NK-92 treated with Interleukin-12 subunit alpha and Interleukin-12 subunit beta, amount 100 ng/mL, for 24 hours (cell line): Measurements from ENCODE around the gene CACNA1E.

Experiments used
- DNase-seq: peaks from one replicate; lab custom pipeline; 2025; lab: John Stamatoyannopoulos, UW

CACNA1E gene

DNA sequence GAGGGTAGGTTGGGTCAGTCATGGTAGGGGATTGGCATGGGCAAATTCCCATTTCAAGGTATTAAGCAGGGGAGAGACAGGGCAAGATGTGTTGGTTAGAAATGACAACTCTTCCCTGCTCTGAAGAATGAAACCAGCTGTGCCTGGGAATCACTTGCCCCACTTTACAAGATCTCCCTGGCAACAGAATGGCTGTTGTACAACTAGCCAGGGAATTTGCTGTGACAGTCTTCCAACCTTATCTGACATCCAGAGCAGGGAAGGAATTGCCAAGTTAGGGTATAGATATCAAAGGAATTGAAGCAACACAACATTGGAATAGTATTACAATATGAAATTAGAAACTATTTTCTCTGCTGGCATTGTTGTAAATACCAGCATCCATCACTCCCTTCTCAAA, 154.7 kb downstream of the CACNA1E start:
- DNase-seq: no peak

GRCh38 chr1:181640956-181641355, 157.6 kb downstream of the CACNA1E start:
- no peak for DNase-seq

DNA sequence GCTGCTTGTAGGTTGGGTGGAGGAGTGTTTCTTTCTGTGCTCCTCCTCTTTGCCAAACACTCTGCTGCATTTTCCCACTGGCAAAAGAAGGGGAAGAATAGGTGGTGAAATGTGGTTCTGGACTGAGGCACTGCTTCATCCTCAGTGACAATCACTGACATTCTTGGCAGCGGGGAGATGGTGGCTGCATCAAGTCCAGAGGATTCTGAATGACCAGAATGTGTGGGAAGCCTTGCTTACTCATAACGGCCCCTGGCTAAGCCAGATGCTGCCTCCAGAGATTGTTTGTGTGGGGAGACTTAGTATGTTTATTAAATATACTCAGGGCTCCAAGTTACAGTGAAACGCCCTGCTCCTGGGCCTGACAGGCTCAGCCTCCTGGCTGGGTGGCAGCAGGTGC, 160.3 kb downstream of the CACNA1E start:
- DNase-seq: no peak

GRCh38 chr1:181645171-181645570, 161.9 kb downstream of the CACNA1E start:
- DNase-seq: no peak

DNA sequence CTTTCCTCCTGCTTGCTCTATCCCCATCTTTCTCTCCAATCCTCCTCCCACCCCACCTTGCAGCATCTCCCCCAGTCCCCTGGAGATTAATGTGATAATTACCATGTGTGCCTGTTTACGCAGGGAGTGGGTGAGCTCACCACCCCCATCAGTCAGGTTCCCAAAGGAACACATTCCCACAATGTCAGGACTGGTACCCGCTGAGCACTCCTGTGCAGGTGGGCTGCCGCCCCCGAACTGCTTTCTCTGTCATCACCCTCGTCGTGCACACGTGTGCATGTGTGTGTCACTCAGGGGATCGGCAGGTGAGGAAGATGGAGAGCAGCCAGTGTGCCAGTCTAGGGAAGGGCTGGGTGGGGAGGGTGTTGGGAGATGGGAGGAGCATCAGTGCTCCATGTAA, 163.4 kb downstream of the CACNA1E start:
- no peak for DNase-seq

DNA sequence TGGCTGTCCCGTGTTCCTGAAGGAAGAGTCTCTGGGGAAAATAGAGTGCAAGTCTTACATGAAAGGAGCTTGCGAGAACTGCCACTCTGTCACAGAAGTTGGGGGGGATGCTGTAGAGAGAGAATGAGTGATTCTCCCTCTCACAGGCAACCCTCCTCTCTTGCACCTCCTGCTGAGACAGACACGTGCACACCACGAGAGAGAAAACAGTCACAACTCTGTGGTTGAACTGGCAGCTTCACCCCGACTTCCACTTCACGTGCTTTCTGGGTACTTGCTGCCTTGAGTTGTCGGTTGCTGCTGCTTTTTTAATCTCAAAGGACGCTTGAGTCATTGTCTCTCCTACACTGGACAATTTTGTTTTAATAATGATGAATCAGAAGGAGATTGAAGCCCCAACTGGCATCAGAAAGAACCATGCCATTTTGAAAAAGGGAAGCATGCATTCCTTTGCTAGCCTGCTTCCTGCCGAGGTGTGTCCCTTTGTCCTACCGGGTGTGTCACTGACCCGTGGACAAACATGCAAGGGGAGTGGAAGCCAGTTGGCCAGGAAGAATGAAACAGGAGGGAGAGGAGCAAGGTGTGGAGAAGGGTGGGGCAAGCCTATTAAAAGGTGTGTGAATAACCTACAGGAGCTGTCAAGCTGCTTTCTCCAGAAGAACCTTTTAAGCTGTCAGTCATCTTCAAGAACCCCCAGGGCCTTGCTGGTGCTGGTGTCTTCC, 164.2 kb downstream of the CACNA1E start:
- no peak for DNase-seq

DNA sequence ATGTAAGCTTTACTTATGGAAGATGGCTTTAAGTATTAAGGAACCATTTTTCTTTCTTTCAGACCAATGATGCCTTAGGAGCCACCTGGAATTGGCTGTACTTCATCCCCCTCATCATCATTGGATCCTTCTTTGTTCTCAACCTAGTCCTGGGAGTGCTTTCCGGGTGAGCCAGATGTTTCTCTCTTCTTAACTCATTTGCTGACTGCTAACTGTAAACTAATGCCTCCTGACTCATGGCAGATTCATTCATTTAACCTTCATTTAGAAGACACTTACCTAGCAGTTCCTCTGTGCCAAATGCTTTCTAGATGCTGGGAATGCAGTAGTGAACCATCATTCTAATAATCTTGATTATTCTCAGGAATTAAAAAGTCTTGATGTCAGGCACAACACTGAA, 168.0 kb downstream of the CACNA1E start:
- no peak for DNase-seq

- DNase-seq: no peak
Measured at GRCh38 chr1:181655756-181656155, 172.4 kb downstream of the CACNA1E start.

- no peak for DNase-seq
Measured at GRCh38 chr1:181656491-181656890, 173.2 kb downstream of the CACNA1E start.

GRCh38 chr1:181658581-181658980, 175.3 kb downstream of the CACNA1E start:
- no peak for DNase-seq

DNA sequence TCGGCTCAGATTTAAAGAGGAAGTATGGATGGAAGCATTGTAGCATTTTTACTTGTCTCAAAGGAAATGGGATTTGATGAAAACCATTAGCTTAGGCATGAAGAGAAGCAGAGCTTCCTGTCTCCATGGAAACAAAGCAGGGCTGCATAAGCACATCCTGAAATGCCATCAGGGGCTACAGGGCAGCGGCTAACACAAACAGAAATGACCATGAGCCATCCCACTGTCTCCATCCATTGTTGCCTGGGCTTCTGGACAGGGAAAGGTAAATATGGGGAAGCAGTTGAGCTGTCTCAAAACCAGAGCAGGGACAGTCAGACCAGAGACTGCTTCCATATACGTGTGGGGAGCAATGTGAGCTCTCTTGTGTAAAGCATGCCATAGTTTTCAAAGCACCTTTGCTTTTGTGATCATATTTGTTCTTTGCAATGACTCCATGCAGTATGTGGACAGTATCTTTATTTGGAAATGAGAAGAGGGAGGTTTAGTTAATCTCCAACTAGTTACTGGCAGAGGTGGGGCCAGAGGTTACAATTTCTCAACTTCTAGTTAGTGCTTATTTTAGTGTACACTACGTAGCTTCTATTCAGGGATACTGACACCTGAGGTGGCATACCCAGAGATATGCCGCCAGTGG, 176.1 kb downstream of the CACNA1E start:
- no peak for DNase-seq

GRCh38 chr1:181660621-181661020, 177.3 kb downstream of the CACNA1E start:
- DNase-seq: no peak

- DNase-seq: no peak
Measured at GRCh38 chr1:181661569-181661968, 178.3 kb downstream of the CACNA1E start.

DNA sequence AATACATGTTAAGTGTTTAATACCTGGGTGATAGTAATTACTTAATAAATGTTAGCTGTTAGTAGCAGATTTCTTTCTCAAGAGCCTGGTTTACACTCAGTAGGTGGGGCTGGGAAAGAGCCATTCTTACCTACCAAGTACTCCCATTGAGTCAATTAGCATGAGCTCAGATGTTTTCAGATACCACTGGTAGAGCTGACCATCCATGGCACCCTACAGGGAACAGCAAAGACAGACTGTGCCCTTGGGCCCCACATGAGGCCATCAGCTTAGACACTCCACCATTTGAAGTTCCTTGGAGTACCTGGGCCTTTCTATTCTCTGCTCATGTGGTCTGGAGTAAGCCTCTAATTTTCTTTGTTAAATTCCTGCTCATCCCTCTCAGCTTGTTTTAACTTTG, 179.3 kb downstream of the CACNA1E start:
- no peak for DNase-seq

- no peak for DNase-seq
Measured at GRCh38 chr1:181664543-181664942, 181.2 kb downstream of the CACNA1E start.

- DNase-seq: no peak
Measured at GRCh38 chr1:181669246-181669645, 185.9 kb downstream of the CACNA1E start.

DNA sequence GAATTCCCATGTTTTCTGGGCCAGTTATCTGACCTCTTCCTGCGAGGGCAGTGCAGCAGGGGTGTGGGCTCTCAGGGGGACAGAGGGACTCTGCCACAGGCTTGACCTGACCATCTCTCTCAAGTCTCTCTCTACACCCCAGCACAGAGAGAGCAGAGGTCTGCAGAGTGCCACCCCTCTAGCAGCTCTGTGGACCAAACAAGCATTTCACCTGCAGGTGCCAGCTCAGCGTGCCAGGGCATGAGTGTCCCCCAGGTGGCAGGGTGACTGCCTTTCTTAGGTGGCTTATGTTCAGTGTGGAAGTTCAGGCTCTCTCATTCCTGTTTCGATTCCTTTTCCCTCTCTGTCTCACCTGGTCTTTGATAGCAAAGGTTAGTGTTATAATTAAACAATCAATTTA, 191.3 kb downstream of the CACNA1E start:
- no peak for DNase-seq

DNA sequence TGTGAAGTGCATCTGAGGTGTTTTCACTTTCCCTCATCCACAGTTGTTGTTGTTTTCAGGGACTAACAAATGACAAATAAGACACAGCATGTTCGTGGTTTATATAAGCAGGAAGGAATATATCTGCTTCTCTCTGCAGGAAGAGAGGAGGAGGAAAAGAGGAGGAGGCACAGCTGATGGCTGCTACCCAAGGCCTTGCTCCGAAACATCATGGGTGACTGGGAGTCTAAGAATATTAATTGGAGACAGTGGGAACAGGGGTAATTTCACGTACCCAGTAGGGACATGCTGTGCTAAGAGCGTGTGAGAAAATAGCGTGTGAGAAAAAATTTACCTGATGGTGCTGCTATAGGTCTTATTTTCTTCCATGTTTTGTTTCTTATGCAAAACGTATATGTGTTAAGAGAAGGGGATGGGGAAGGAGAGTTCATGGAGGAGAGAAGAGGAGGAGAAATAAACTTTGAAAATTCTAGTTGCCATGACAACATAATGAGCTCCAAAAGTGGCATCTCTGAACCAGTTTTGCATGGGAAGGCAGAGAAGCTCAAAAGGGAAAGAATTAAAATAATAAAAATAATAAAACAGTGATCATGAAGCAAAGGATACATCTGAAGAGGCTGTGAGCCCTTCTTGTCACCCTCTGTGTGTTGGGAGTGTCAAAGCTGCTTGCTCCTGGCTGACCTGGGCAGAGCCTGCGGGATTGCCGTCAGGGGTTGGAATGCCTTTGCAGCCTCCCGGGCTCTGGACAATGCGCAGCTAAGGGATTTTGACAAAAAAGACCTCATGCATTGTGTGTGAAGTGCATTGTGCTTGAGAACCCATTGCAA, 192.0 kb downstream of the CACNA1E start:
- DNase-seq: no peak

DNA sequence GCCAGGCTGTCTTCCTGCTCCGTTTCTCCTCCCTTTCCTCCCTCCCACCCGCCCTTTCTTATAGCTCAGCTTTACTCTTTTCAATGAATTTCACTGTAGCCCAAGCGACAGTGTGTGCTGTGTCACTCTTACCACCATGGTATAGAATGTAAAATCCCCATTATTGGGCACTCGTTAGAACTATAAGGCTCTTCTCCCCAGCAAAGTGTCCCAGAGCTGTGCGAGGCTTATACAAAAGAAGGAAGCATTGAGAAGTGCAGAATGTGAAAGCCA, 192.5 kb downstream of the CACNA1E start:
- DNase-seq: no peak

- no peak for DNase-seq
Measured at GRCh38 chr1:181676269-181676668, 193.0 kb downstream of the CACNA1E start.

- DNase-seq: no peak
Measured at GRCh38 chr1:181680332-181680731, 197.0 kb downstream of the CACNA1E start.

DNA sequence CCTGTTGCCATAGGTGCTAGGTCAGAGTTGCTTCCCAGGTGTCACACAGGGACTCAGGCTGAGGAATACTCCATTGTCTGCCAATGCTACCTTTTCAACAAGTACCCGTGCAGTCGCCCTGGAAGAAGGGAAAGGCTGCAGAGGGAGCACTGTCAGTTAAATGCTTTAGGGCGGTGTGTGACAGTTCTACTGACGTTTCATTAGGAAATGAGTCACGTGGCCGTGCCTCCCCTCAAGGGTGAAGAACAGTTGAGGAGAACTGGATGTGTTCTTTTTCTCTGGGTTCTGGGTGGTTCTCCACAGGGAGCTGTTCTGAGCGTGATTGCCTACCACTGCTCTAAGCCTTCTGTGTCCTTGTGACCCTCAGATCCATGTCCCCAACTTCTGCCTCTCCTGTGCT, 197.6 kb downstream of the CACNA1E start:
- DNase-seq: no peak

- DNase-seq: no peak
Measured at GRCh38 chr1:181685211-181685610, 201.9 kb downstream of the CACNA1E start.
